Naive thymus-derived CD4-positive, alpha-beta T cell (primary cell): ENCODE measurements around the gene GPRASP3. TPM values are rescaled to one million over a fixed set of nuclear protein-coding genes. Genes with fewer than 3 reads are reported as not detected.

ENCODE experiments used
- polyA plus RNA-seq, 2 donors: library from polyadenylated mRNA; unstranded; fragments of 300-500 nt; fragmentation: Illumina TruSeq; gene quantifications; one replicate each; pipeline ENCODE4 v1.2.3, GENCODE V29; 2021
- total RNA-seq, 6 experiments: library from RNA in 5 of 6; stranded (reverse) in 5 of 6; gene quantifications; 1 replicate in 5 of 6; 2 replicates in 1 of 6; pipeline ENCODE4 v1.2.3 and lab custom pipeline; 2021 to 2026

Gene GPRASP3
- total and polyA plus RNA-seq, 7 experiments from 2014 or later: 0.39 to 3.5 (median 1.9) TPM

Other genes with a start within 250 kb of the GPRASP3 start
- gene TCP11X2, start 248.9 kb upstream of the GPRASP3 start, total RNA-seq: not detected
- not detected for gene TCP11X2, start 248.9 kb upstream of the GPRASP3 start, polyA plus RNA-seq
- under 1 TPM in 1 of 5 experiments, not detected in 4; 0.46 TPM for gene TMSB15A, start 204.0 kb upstream of the GPRASP3 start, total RNA-seq
- not detected for gene TMSB15A, start 204.0 kb upstream of the GPRASP3 start, polyA plus RNA-seq
- gene ARMCX5, start 121.2 kb upstream of the GPRASP3 start, total RNA-seq: 10 to 100 TPM in 3 of 5 experiments, 1 to 10 TPM in 2; 8.2 to 13.1 (median 12.3) TPM
- 10 to 100 TPM; 13.0 to 14.6 TPM for gene ARMCX5, start 121.2 kb upstream of the GPRASP3 start, polyA plus RNA-seq
- 10 to 100 TPM in 4 of 5 experiments, under 1 TPM in 1; 0.77 to 76.7 (median 70.4) TPM for gene GPRASP1, start 69.3 kb upstream of the GPRASP3 start, total RNA-seq
- 10 to 100 TPM in 1 of 2 donors, 1 to 10 TPM in 1; 9.6 to 22.4 TPM for gene GPRASP1, start 69.3 kb upstream of the GPRASP3 start, polyA plus RNA-seq
- gene GPRASP2, start 8.3 kb upstream of the GPRASP3 start, total RNA-seq: 1 to 10 TPM in 4 of 5 experiments, under 1 TPM in 1; 0.29 to 5.7 (median 2.1) TPM
- 1 to 10 TPM; 4.4 to 9.3 TPM for gene GPRASP2, start 8.3 kb upstream of the GPRASP3 start, polyA plus RNA-seq
- gene RAB40AL, start 216.5 kb downstream of the GPRASP3 start, total RNA-seq: under 1 TPM in 3 of 5 experiments, not detected in 2; 0.37 to 0.48 (median 0.46) TPM
- gene RAB40AL, start 216.5 kb downstream of the GPRASP3 start, polyA plus RNA-seq: not detected